Liver (tissue), 3 donors: ENCODE data around the gene ZNF438.

ENCODE experiments used
- ATF3 ChIP-seq: IDR thresholded peaks from 2 replicates; pipeline ENCODE4 v1.6.1; 2016; ENCODE audit warnings: antibody characterized with exemption
- CTCF ChIP-seq: fragments of 150-350 bp; IDR thresholded peaks from 2 replicates; pipeline ENCODE4 v1.5.1; 2017; ENCODE audit warnings: improper control_type of control experiment, low read depth, low read length; ENCODE audit not compliant: missing input control
- EGR1 ChIP-seq, 2 donors: IDR thresholded peaks; 2 replicates each; pipeline ENCODE4 v1.6.1; 2016 to 2018; ENCODE audit warnings: antibody characterized with exemption in 2 of 2, low read depth in 2 of 2
- GABPA ChIP-seq, 2 donors: IDR thresholded peaks in 1 of 2; conservative IDR thresholded peaks in 1 of 2; 2 replicates each; pipeline ENCODE4 v1.6.1; 2016; ENCODE audit warnings: antibody characterized with exemption in 2 of 2, mild to moderate bottlenecking in 1 of 2, moderate library complexity in 1 of 2
- JUND ChIP-seq, 2 donors: IDR thresholded peaks; 2 replicates each; pipeline ENCODE4 v1.6.1; 2016; ENCODE audit warnings: antibody characterized with exemption in 2 of 2
- MAX ChIP-seq: IDR thresholded peaks from 2 replicates; pipeline ENCODE4 v1.6.1; 2016; ENCODE audit warnings: antibody characterized with exemption
- RAD21 ChIP-seq, 2 donors: IDR thresholded peaks; 2 replicates each; pipeline ENCODE4 v1.6.1; 2016; ENCODE audit warnings: antibody characterized with exemption in 2 of 2, mild to moderate bottlenecking in 2 of 2
- REST ChIP-seq: IDR thresholded peaks from 2 replicates; pipeline ENCODE4 v1.6.1; 2016; ENCODE audit warnings: antibody characterized with exemption, mild to moderate bottlenecking
- SP1 ChIP-seq: IDR thresholded peaks from 2 replicates; pipeline ENCODE4 v1.6.1; 2018; ENCODE audit warnings: antibody characterized with exemption, mild to moderate bottlenecking
- donor health status: healthy.
- donor health status: healthy.

GRCh38 chr10:30847199-30847598, 184.5 kb downstream of the ZNF438 start:
- no peak for TF ChIP-seq CTCF
- TF ChIP-seq RAD21 (IDR thresholded peaks at IDR 0.05) = no peak
- no peak for TF ChIP-seq MAX
- TF ChIP-seq GABPA (IDR thresholded peaks at IDR 0.05 in 1 of 2, conservative IDR thresholded peaks at IDR 0.05 in 1 of 2) = no peak
- no peak for TF ChIP-seq SP1
- TF ChIP-seq EGR1 (IDR thresholded peaks at IDR 0.05; ENCODE audit: low read depth in 2 of 2) = no peak
- no peak for TF ChIP-seq ATF3
- TF ChIP-seq JUND (IDR thresholded peaks at IDR 0.05) = no peak
- no peak for TF ChIP-seq REST
